ENCODE measurements around the gene MPDZ. TPM values are rescaled to one million over a fixed set of nuclear protein-coding genes. Genes with fewer than 3 reads are reported as not detected.

The MPDZ gene
- total RNA-seq, 1 experiment from 2014 or later = 16.6 TPM

DNA sequence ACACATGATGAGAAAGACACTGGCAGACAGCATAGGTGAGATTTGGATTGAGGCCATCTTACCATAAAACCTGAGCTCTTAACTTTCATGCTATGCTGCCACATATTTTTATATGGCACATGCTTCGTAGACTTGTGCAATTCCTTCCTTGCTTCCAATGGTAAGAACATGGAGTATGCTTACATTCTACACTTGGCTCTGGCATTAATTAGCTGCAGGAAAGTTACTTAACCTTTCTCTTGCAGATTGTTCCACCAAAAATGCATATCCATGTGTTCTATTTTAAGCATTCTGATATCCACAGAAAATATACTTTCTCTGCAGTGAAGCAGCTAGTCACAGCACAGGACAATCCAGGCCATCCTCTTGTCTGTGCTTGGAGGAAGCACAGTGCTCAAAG is 119.4 kb downstream of the MPDZ start:
- ATAC-seq (no peak), DNase-seq (ENCODE audit: low read depth, low spot score) (no peak)
- Histone ChIP-seq H3K9me3 (ENCODE audit: control insufficient read depth, insufficient read depth, low read depth, low read length) (no peaks in the 10 kb centered on the region), H3K27ac (ENCODE audit: low read length) (no peak overlapping the region), H3K27me3 (ENCODE audit: control insufficient read depth, insufficient read depth, low read length) (no peaks in the 10 kb centered on the region), H3K4me1 (ENCODE audit: control insufficient read depth, insufficient read depth, low read length) (no peaks in the 10 kb centered on the region), H3K36me3 (ENCODE audit: control insufficient read depth, insufficient read depth, low read length) (no peaks in the 10 kb centered on the region), H3K4me3 (ENCODE audit: low read depth in 2 of 2, low read length in 2 of 2) (no peak overlapping the region)
- CTCF ChIA-PET = no interaction called here
- intact Hi-C loops (cut with micrococcal nuclease; ENCODE audit: unreplicated experiment) = no loop called here
- in situ Hi-C loops (cut with HindIII; ENCODE audit: low pct_unique_long_range_greater_than_20kb, low sequenced_read_pairs) = no loop called here
- TF ChIP-seq SIN3A (IDR thresholded peaks at IDR 0.05; ENCODE audit: borderline replicate concordance, insufficient read depth, low read depth, low read length) (no peak), POLR2AphosphoS5 (IDR thresholded peaks at IDR 0.05; ENCODE audit: low read depth, low read length) (no peak), TCF7L2 (IDR thresholded peaks at IDR 0.05; ENCODE audit: low read depth, low read length) (no peak), REST (IDR thresholded peaks at IDR 0.05; ENCODE audit: insufficient read depth in 1 of 2, low read depth in 2 of 2, low read length in 1 of 2) (no peak)
- TF ChIP-seq, protein P1, sequence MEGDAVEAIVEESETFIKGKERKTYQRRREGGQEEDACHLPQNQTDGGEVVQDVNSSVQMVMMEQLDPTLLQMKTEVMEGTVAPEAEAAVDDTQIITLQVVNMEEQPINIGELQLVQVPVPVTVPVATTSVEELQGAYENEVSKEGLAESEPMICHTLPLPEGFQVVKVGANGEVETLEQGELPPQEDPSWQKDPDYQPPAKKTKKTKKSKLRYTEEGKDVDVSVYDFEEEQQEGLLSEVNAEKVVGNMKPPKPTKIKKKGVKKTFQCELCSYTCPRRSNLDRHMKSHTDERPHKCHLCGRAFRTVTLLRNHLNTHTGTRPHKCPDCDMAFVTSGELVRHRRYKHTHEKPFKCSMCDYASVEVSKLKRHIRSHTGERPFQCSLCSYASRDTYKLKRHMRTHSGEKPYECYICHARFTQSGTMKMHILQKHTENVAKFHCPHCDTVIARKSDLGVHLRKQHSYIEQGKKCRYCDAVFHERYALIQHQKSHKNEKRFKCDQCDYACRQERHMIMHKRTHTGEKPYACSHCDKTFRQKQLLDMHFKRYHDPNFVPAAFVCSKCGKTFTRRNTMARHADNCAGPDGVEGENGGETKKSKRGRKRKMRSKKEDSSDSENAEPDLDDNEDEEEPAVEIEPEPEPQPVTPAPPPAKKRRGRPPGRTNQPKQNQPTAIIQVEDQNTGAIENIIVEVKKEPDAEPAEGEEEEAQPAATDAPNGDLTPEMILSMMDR (IDR thresholded peaks at IDR 0.05) = no peak
- POLR2A ChIA-PET = no interaction called here
- no TSS peak for BruUV-seq (replicated peaks)

DNA sequence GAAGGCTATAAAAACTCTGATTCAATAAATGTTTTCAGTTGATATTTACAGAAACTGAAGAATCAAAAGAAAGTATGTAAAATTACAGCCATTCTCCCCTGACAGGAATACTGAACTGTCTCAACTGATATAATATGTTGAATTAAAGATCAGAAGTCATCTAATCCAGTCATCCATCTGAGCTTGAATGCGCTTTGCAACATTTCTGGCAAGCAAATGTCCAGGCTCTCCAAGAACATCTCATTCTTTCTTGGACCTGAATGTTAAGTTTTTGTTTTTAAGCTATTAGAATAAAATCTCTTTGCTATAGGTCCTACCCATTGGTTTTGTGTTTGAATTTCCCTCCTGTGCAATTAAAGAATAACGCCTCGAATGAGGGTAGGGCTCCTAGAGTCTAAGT is 120.5 kb downstream of the MPDZ start:
- intact Hi-C loops (cut with micrococcal nuclease; ENCODE audit: unreplicated experiment) = no loop called here
- Histone ChIP-seq H3K4me3 (ENCODE audit: low read depth in 2 of 2, low read length in 2 of 2) (no peak overlapping the region), H3K9me3 (ENCODE audit: control insufficient read depth, insufficient read depth, low read depth, low read length) (no peaks in the 10 kb centered on the region), H3K27ac (ENCODE audit: low read length) (no peak overlapping the region), H3K27me3 (ENCODE audit: control insufficient read depth, insufficient read depth, low read length) (no peaks in the 10 kb centered on the region), H3K4me1 (ENCODE audit: control insufficient read depth, insufficient read depth, low read length) (no peaks in the 10 kb centered on the region), H3K36me3 (ENCODE audit: control insufficient read depth, insufficient read depth, low read length) (no peaks in the 10 kb centered on the region)
- ChIA-PET POLR2A (no interaction called here), CTCF (no interaction called here)
- in situ Hi-C loops (cut with HindIII; ENCODE audit: low pct_unique_long_range_greater_than_20kb, low sequenced_read_pairs) = no loop called here
- TF ChIP-seq REST (IDR thresholded peaks at IDR 0.05; ENCODE audit: insufficient read depth in 1 of 2, low read depth in 2 of 2, low read length in 1 of 2) = no peak
- no peak for TF ChIP-seq TCF7L2 (IDR thresholded peaks at IDR 0.05; ENCODE audit: low read depth, low read length)
- TF ChIP-seq SIN3A (IDR thresholded peaks at IDR 0.05; ENCODE audit: borderline replicate concordance, insufficient read depth, low read depth, low read length) = no peak
- TF ChIP-seq, protein P1 (IDR thresholded peaks at IDR 0.05) = no peak
- no peak for TF ChIP-seq POLR2AphosphoS5 (IDR thresholded peaks at IDR 0.05; ENCODE audit: low read depth, low read length)
- ATAC-seq = no peak
- BruUV-seq (replicated peaks) = no TSS peak
- no peak for DNase-seq (ENCODE audit: low read depth, low spot score)
